ENCODE data around the gene ANKS1A.

The ANKS1A gene

DNA sequence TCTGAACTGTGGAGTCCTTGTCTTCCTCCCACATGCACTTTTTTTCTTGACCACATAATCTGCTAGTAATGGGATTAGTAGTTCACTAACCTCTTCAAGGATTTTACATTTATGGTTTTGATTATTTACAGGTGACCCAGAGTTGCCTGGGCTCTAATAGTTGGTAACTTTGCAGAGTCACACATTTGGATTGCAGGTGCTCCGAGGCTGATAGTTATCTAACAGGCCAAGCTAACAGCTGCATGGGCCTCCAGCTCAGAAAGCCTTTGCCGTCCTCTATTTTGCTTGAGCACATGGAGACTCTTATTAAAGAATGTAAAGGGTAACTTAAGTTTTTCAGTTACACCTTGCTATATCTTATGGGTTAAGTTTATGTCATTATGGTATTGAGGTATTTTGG is 95.4 kb downstream of the ANKS1A start:
- H3K27ac ChIP-seq (ENCODE audit: low read depth, low read length): no peak overlapping the region
- no peak overlapping the region for H3K4me3 ChIP-seq (ENCODE audit: low read depth, low read length)
- no peaks in the 10 kb centered on the region for H3K9me3 ChIP-seq (ENCODE audit: insufficient read depth, low read depth, low read length)
- H3K79me2 ChIP-seq (ENCODE audit: control insufficient read depth, insufficient read depth, low read length, poor library complexity): no peaks in the 10 kb centered on the region
- H2AK5ac ChIP-seq (ENCODE audit: low read length): no peak overlapping the region
- H2BK12ac ChIP-seq (ENCODE audit: low read length): no peak overlapping the region
- no peaks in the 10 kb centered on the region for H3K79me1 ChIP-seq (ENCODE audit: low read length)
- no peak overlapping the region for H3K18ac ChIP-seq (ENCODE audit: low read length)
- DNase-seq: peak; percentile 75 to 84
- no CpG with 5 or more reads among the region's 2 CpGs for WGBS (ENCODE audit: extremely low coverage, insufficient coverage, insufficient read length)
- H3K23ac ChIP-seq (ENCODE audit: low read length): no peak overlapping the region
- no peak overlapping the region for H3K4ac ChIP-seq (ENCODE audit: low read depth, low read length)
- H3K9ac ChIP-seq (ENCODE audit: low read length): no peak overlapping the region
- peaks cover 7 to 15% of the 10 kb centered on the region in 2 experiments for H3K36me3 ChIP-seq (ENCODE audit: control insufficient read depth in 1 of 2, insufficient read depth in 2 of 2, low read length in 2 of 2)
- no peak overlapping the region for H2AFZ ChIP-seq (ENCODE audit: insufficient read depth, low read length, poor library complexity)
- no peak overlapping the region for H3K4me2 ChIP-seq (ENCODE audit: low read length)
- H4K12ac ChIP-seq (ENCODE audit: low read depth, low read length): no peak overlapping the region
- H3K4me1 ChIP-seq (ENCODE audit: control insufficient read depth in 1 of 2, insufficient read depth in 2 of 2, low read length in 2 of 2): peaks cover 14 to 19% of the 10 kb centered on the region in 2 experiments
- no peak overlapping the region for H3K14ac ChIP-seq (ENCODE audit: low read length)
- H2BK120ac ChIP-seq (ENCODE audit: insufficient read depth, low read length, poor library complexity): no peak overlapping the region
- H3K27me3 ChIP-seq (ENCODE audit: insufficient read depth, low read length): no peaks in the 10 kb centered on the region
- no peak overlapping the region for H4K91ac ChIP-seq (ENCODE audit: low read depth, low read length)
- H2BK5ac ChIP-seq (ENCODE audit: low read depth, low read length, poor library complexity): no peak overlapping the region
- no peak overlapping the region for H4K8ac ChIP-seq (ENCODE audit: low read depth, low read length)

DNA sequence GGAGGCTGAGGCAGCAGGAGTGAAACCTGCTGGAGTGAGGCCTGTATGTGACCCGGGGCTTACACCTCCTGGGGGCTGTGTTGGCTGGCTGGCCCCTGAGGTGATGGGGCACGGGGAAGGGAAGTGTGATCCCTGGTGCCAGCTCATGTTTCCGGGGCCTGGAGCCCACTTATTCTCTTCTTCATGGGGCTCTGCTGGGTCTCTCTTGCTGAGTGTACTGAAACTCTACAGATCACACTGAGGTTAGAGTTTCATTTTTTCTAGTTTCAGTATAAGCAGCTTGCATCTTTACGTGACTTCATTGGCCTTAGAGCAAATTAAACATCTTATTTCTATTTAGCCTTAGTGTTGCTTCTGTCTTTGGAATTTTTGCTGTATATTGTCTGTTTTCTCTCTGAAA is 96.2 kb downstream of the ANKS1A start:
- Histone ChIP-seq H3K9me3 (ENCODE audit: insufficient read depth, low read depth, low read length) (no peaks in the 10 kb centered on the region), H2AFZ (ENCODE audit: insufficient read depth, low read length, poor library complexity) (no peak overlapping the region), H3K4me3 (ENCODE audit: low read depth, low read length) (no peak overlapping the region), H2BK5ac (ENCODE audit: low read depth, low read length, poor library complexity) (no peak overlapping the region), H3K27me3 (ENCODE audit: insufficient read depth, low read length) (no peaks in the 10 kb centered on the region), H4K12ac (ENCODE audit: low read depth, low read length) (no peak overlapping the region), H3K79me1 (ENCODE audit: low read length) (no peaks in the 10 kb centered on the region), H4K91ac (ENCODE audit: low read depth, low read length) (no peak overlapping the region), H3K36me3 (ENCODE audit: control insufficient read depth in 1 of 2, insufficient read depth in 2 of 2, low read length in 2 of 2) (peaks cover 7 to 15% of the 10 kb centered on the region in 2 experiments), H3K23ac (ENCODE audit: low read length) (no peak overlapping the region), H3K14ac (ENCODE audit: low read length) (no peak overlapping the region), H3K4me1 (ENCODE audit: control insufficient read depth in 1 of 2, insufficient read depth in 2 of 2, low read length in 2 of 2) (peaks cover 11 to 15% of the 10 kb centered on the region in 2 experiments), H3K79me2 (ENCODE audit: control insufficient read depth, insufficient read depth, low read length, poor library complexity) (no peaks in the 10 kb centered on the region), H3K9ac (ENCODE audit: low read length) (no peak overlapping the region), H3K4me2 (ENCODE audit: low read length) (no peak overlapping the region), H3K4ac (ENCODE audit: low read depth, low read length) (no peak overlapping the region), H2BK12ac (ENCODE audit: low read length) (no peak overlapping the region), H4K8ac (ENCODE audit: low read depth, low read length) (no peak overlapping the region), H3K18ac (ENCODE audit: low read length) (no peak overlapping the region), H2AK5ac (ENCODE audit: low read length) (no peak overlapping the region), H2BK120ac (ENCODE audit: insufficient read depth, low read length, poor library complexity) (no peak overlapping the region), H3K27ac (ENCODE audit: low read depth, low read length) (no peak overlapping the region)
- no peak for DNase-seq
- no CpG with 5 or more reads among the region's 4 CpGs for WGBS (ENCODE audit: extremely low coverage, insufficient coverage, insufficient read length)

DNA sequence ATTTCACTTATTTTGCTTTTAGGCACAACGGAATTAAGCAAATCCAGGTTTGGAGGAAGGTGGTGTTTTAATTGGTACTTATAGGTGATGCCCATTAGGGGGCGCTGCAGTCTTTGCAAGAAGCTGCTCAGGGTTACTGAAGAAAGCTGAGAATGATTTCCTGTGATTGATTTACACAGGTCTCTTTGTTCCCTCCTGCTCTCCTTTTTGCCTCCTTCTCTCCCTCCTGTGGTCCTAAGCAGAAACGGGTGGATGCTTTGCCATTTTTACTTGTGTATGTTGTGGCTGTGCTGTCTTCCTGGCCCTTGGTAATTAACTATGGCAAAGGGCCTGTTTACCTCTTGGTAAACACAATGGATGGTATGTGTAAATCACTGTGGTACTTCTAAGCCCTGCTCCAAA is 97.8 kb downstream of the ANKS1A start:
- Histone ChIP-seq H2BK5ac (ENCODE audit: low read depth, low read length, poor library complexity) (no peak overlapping the region), H3K36me3 (ENCODE audit: control insufficient read depth in 1 of 2, insufficient read depth in 2 of 2, low read length in 2 of 2) (peaks cover 7 to 11% of the 10 kb centered on the region in 2 experiments), H3K18ac (ENCODE audit: low read length) (no peak overlapping the region), H3K27ac (ENCODE audit: low read depth, low read length) (peak overlapping the region; percentile 16), H4K91ac (ENCODE audit: low read depth, low read length) (no peak overlapping the region), H3K4me2 (ENCODE audit: low read length) (no peak overlapping the region), H3K14ac (ENCODE audit: low read length) (no peak overlapping the region), H2AFZ (ENCODE audit: insufficient read depth, low read length, poor library complexity) (no peak overlapping the region), H2BK12ac (ENCODE audit: low read length) (peak overlapping the region; percentile 76), H3K4me1 (ENCODE audit: control insufficient read depth in 1 of 2, insufficient read depth in 2 of 2, low read length in 2 of 2) (peaks cover 7 to 13% of the 10 kb centered on the region in 2 experiments), H3K4me3 (ENCODE audit: low read depth, low read length) (no peak overlapping the region), H3K4ac (ENCODE audit: low read depth, low read length) (no peak overlapping the region), H2AK5ac (ENCODE audit: low read length) (no peak overlapping the region), H3K27me3 (ENCODE audit: insufficient read depth, low read length) (no peaks in the 10 kb centered on the region), H3K79me2 (ENCODE audit: control insufficient read depth, insufficient read depth, low read length, poor library complexity) (no peaks in the 10 kb centered on the region), H4K12ac (ENCODE audit: low read depth, low read length) (no peak overlapping the region), H4K8ac (ENCODE audit: low read depth, low read length) (no peak overlapping the region), H3K23ac (ENCODE audit: low read length) (no peak overlapping the region), H3K9me3 (ENCODE audit: insufficient read depth, low read depth, low read length) (no peaks in the 10 kb centered on the region), H2BK120ac (ENCODE audit: insufficient read depth, low read length, poor library complexity) (no peak overlapping the region), H3K9ac (ENCODE audit: low read length) (no peak overlapping the region), H3K79me1 (ENCODE audit: low read length) (no peaks in the 10 kb centered on the region)
- WGBS (ENCODE audit: extremely low coverage, insufficient coverage, insufficient read length): no CpG with 5 or more reads among the region's 3 CpGs
- DNase-seq: peak; percentile 49 to 88

DNA sequence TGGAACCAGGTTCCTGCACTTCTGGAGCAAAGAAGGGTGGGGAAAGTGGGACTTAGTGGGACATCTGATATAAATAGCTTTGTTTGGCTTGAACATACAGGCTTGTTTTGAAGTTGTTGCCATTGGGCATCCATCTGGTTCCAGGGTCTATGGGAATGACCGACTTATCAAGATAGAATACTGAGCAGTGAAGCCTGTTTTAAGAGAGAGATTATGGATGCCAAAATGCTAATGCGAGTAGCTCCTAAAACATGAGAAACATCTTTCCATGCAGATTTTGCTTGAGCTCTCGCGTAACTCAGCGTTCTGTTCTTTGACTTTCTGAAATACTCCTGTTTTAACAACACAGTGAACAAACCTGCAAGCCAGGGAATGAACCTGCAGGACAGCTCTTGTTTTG is 98.5 kb downstream of the ANKS1A start:
- no peaks in the 10 kb centered on the region for H3K27me3 ChIP-seq (ENCODE audit: insufficient read depth, low read length)
- H4K91ac ChIP-seq (ENCODE audit: low read depth, low read length): no peak overlapping the region
- H4K12ac ChIP-seq (ENCODE audit: low read depth, low read length): no peak overlapping the region
- no peak overlapping the region for H3K4ac ChIP-seq (ENCODE audit: low read depth, low read length)
- H3K14ac ChIP-seq (ENCODE audit: low read length): no peak overlapping the region
- no peak overlapping the region for H3K4me2 ChIP-seq (ENCODE audit: low read length)
- peak overlapping the region; percentile 16 for H3K27ac ChIP-seq (ENCODE audit: low read depth, low read length)
- H3K18ac ChIP-seq (ENCODE audit: low read length): no peak overlapping the region
- no peak overlapping the region for H2AFZ ChIP-seq (ENCODE audit: insufficient read depth, low read length, poor library complexity)
- H3K23ac ChIP-seq (ENCODE audit: low read length): no peak overlapping the region
- H2AK5ac ChIP-seq (ENCODE audit: low read length): no peak overlapping the region
- H2BK5ac ChIP-seq (ENCODE audit: low read depth, low read length, poor library complexity): peak overlapping the region; percentile 5
- H3K79me1 ChIP-seq (ENCODE audit: low read length): peaks cover 2% of the 10 kb centered on the region
- H3K9me3 ChIP-seq (ENCODE audit: insufficient read depth, low read depth, low read length): no peaks in the 10 kb centered on the region
- WGBS (ENCODE audit: extremely low coverage, insufficient coverage, insufficient read length): no CpG with 5 or more reads among the region's 5 CpGs
- no peak for DNase-seq
- H3K4me1 ChIP-seq (ENCODE audit: control insufficient read depth in 1 of 2, insufficient read depth in 2 of 2, low read length in 2 of 2): peaks cover 11 to 18% of the 10 kb centered on the region in 2 experiments
- H2BK12ac ChIP-seq (ENCODE audit: low read length): peak overlapping the region; percentile 2
- peaks cover 7 to 11% of the 10 kb centered on the region in 2 experiments for H3K36me3 ChIP-seq (ENCODE audit: control insufficient read depth in 1 of 2, insufficient read depth in 2 of 2, low read length in 2 of 2)
- no peak overlapping the region for H2BK120ac ChIP-seq (ENCODE audit: insufficient read depth, low read length, poor library complexity)
- no peak overlapping the region for H4K8ac ChIP-seq (ENCODE audit: low read depth, low read length)
- no peak overlapping the region for H3K4me3 ChIP-seq (ENCODE audit: low read depth, low read length)
- no peak overlapping the region for H3K9ac ChIP-seq (ENCODE audit: low read length)
- no peaks in the 10 kb centered on the region for H3K79me2 ChIP-seq (ENCODE audit: control insufficient read depth, insufficient read depth, low read length, poor library complexity)

Measured in trophoblast cell (in vitro differentiated cells and primary cell).